Tibial nerve (tissue), 4 donors: Measurements from ENCODE around the gene HDAC2. TPM values are rescaled to one million over a fixed set of nuclear protein-coding genes. Genes with fewer than 3 reads are reported as not detected.
A peak's percentile ranks its signal among the peaks of the same experiment; 100 is the strongest.
"Not testable (repeated sequence)": the region's sequence is repeated elsewhere in the genome, so short reads cannot be mapped to it uniquely, and the experiment has no call there.

Experiments
- DNase-seq, 2 donors: peaks; one replicate each; pipeline ENCODE4 v3.0.0-alpha.2; 2019; ENCODE audit warnings: low spot score in 2 of 2
- H3K27ac ChIP-seq, 4 donors: fragments of 200-600 bp; sonication (generic) in 3 of 4; one replicate each; pipeline ENCODE4 v1.5.1; 2017 to 2019; ENCODE audit warnings: mild to moderate bottlenecking in 1 of 4
- H3K27me3 ChIP-seq, 2 donors: fragments of 200-600 bp; sonication (generic) in 1 of 2; one replicate each; pipeline versions ENCODE4 v1.5.1 to v1.6.0; 2017 to 2019
- H3K36me3 ChIP-seq, 3 donors: fragments of 200-600 bp; sonication (generic); one replicate each; pipeline ENCODE4 v1.5.1; 2018 to 2019
- H3K4me1 ChIP-seq, 4 donors: fragments of 200-600 bp; sonication (generic) in 3 of 4; one replicate each; pipeline ENCODE4 v1.5.1; 2017 to 2019
- H3K4me3 ChIP-seq, 4 donors: fragments of 200-600 bp; sonication (generic) in 3 of 4; one replicate each; pipeline ENCODE4 v1.5.1; 2017 to 2019; ENCODE audit warnings: mild to moderate bottlenecking in 1 of 4, moderate library complexity in 1 of 4
- H3K9me3 ChIP-seq, 4 donors: fragments of 200-600 bp; sonication (generic) in 3 of 4; one replicate each; pipeline ENCODE4 v1.5.1; 2017 to 2019
- CTCF ChIP-seq, 5 experiments: fragments of 200-600 bp in 3 of 5; fragments of 450-650 bp in 2 of 5; sonication (generic) in 3 of 5; IDR thresholded peaks; one replicate each; pipeline ENCODE4 v1.5.1; 2016 to 2019; ENCODE audit warnings: antibody characterized with exemption in 5 of 5, mild to moderate bottlenecking in 3 of 5, moderate library complexity in 2 of 5
- EP300 ChIP-seq, 2 donors: sonication (generic); formaldehyde crosslinking; IDR thresholded peaks; one replicate each; pipeline ENCODE4 v1.6.1; 2017; ENCODE audit warnings: antibody characterized with exemption in 2 of 2, mild to moderate bottlenecking in 1 of 2
- POLR2A ChIP-seq, 2 donors: fragments of 450-650 bp; IDR thresholded peaks; one replicate each; pipeline ENCODE4 v1.6.1; 2017; ENCODE audit warnings: antibody characterized with exemption in 2 of 2, mild to moderate bottlenecking in 2 of 2, moderate library complexity in 2 of 2
- WGBS, 2 donors: methylation state at CpG; one replicate each; pipeline ENCODE4 v1.1.5; 2018; 5-methylcytosine and 5-hydroxymethylcytosine counted together
- total RNA-seq, 4 donors: library from RNA; depleted of rRNA; stranded (reverse); fragments of >200 nt; gene quantifications; one replicate each; pipeline ENCODE4 v1.1.0, GENCODE V29; 2016

Gene HDAC2
- total RNA-seq, result 10 to 100 TPM; 39.9 to 60.2 (median 47.1) TPM

- DNase-seq, result peak; percentile 51 to 59
Measured at GRCh38 chr6:113970805-113971676, at the start of gene HDAC2. Gene HDAC2 (minus strand): TSS chr6:113971148. CDS start chr6:113970908, 240 bp downstream.

GRCh38 chr6:114020196-114020595 lies 49.2 kb upstream of the HDAC2 start:
- TF ChIP-seq CTCF (IDR thresholded peaks at IDR 0.05) (no peak), POLR2A (IDR thresholded peaks at IDR 0.05) (no peak), EP300 (IDR thresholded peaks at IDR 0.05) (no peak)

More at GRCh38 chr6:113970805-113971676, at the start of gene HDAC2:
- Histone ChIP-seq H3K27me3 (no peaks in the 10 kb centered on the region), H3K27ac (peak within 1 kb of the TSS; percentile 77 to 96 (median 89)), H3K4me3 (peak within 1 kb of the TSS; percentile 57 to 98 (median 78)), H3K36me3 (no peaks in the 10 kb centered on the region), H3K9me3 (no peaks in the 10 kb centered on the region), H3K4me1 (peaks cover 0 to 46% (median 20%) of the 10 kb centered on the region in 4 donors)
- TF ChIP-seq CTCF (IDR thresholded peaks at IDR 0.05), result peak in 2 of 5 experiments; percentile 31 to 60
- peak in 1 of 2 donors; percentile 45 for TF ChIP-seq POLR2A (IDR thresholded peaks at IDR 0.05)
- peak; percentile 56 to 90 for TF ChIP-seq EP300 (IDR thresholded peaks at IDR 0.05)
- WGBS, 2 donors, result 0 to 1% methylated on average over 58 to 60 of the region's 82 CpGs

DNA sequence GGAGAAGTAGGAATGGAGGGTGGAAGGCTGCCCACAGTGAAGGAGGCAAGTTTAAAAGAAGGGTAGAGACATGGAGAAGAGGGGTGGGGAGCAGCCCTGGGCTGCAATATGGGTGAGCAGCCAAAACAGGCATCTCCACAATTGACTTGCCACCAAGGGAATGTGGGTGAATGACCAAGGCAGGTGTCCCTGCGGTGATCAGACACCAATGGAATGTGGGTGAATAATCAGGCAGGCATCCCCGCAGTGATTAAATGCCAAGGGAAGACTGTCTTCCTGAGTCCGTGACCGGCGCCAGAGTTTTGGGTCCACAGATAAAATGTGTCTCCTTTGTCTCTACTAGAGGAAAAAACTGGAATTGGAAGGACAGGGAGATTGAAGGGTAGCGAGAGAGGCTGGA lies 46.2 kb upstream of the HDAC2 start:
- not testable (repeated sequence) for H3K27me3 ChIP-seq, H3K9me3 ChIP-seq, H3K27ac ChIP-seq, H3K4me3 ChIP-seq, DNase-seq, H3K36me3 ChIP-seq, H3K4me1 ChIP-seq
- 94 to 97% methylated on average over 6 of the region's 6 CpGs for WGBS, 2 donors

More at GRCh38 chr6:114020196-114020595, 49.2 kb upstream of the HDAC2 start:
- no peak overlapping the region for H3K27ac ChIP-seq
- no peaks in the 10 kb centered on the region for H3K36me3 ChIP-seq
- DNase-seq, result no peak
- no peaks in the 10 kb centered on the region for H3K4me1 ChIP-seq
- WGBS, 2 donors, result 92% methylated on average over 15 of the region's 15 CpGs
- H3K9me3 ChIP-seq, result no peaks in the 10 kb centered on the region
- H3K27me3 ChIP-seq, result no peaks in the 10 kb centered on the region
- no peak overlapping the region for H3K4me3 ChIP-seq

GRCh38 chr6:114014106-114014505 lies 43.2 kb upstream of the HDAC2 start:
- H3K27ac ChIP-seq, H3K36me3 ChIP-seq, H3K4me1 ChIP-seq, H3K4me3 ChIP-seq, DNase-seq, H3K9me3 ChIP-seq, H3K27me3 ChIP-seq: not testable (repeated sequence)
- 54 to 62% methylated on average over 2 of the region's 2 CpGs for WGBS, 2 donors

DNA sequence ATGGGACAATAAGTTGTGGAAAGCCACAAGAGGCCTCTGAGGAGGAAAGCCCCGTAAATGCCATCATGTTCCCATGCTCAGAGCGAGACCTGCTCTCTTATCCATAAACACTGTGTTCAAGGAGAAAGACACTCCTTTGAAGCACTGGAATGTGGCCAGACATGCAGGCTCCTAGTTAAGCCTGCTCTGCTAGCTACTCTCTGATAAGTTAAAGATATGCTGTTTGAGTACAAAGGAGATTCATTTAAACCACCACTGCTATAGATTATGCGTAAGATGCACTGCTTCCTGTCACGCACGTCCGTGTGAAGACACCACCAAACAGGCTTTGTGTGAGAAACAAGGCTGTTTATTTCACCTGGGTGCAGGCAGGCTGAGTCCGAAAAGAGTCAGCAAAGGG lies 40.5 kb upstream of the HDAC2 start:
- H3K27ac ChIP-seq, H3K9me3 ChIP-seq, DNase-seq, H3K27me3 ChIP-seq, H3K36me3 ChIP-seq, H3K4me3 ChIP-seq: not testable (repeated sequence)
- H3K4me1 ChIP-seq, result peaks cover 0 to 13% (median 5%) of the 10 kb centered on the region in 4 donors
- WGBS, 2 donors, result 61 to 71% methylated on average over 7 of the region's 7 CpGs

DNA sequence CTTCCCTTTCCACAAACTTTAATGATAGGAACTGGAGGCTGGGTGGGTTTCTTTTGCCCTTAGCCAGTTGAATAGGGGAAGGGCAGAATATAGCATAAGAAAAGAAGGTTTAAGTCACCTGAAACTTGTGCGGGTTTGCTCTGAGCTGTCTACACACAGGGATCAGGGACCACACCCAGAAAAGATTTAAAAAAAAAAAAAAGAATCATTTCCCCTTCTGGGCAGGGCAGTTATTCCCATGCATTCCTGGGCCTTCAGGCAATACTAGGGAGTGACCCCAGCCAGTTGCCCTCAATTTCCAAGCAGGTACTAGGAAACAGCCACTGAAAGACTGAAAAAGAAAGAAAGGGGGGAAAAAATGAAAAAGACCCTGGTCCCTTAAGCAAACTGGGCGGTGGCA lies 39.6 kb upstream of the HDAC2 start:
- Histone ChIP-seq H3K4me3 (no peak overlapping the region), H3K27ac (no peak overlapping the region), H3K36me3 (no peaks in the 10 kb centered on the region), H3K4me1 (peaks cover 0 to 13% (median 5%) of the 10 kb centered on the region in 4 donors), H3K27me3 (no peaks in the 10 kb centered on the region), H3K9me3 (no peaks in the 10 kb centered on the region)
- TF ChIP-seq POLR2A (IDR thresholded peaks at IDR 0.05), result no peak
- TF ChIP-seq EP300 (IDR thresholded peaks at IDR 0.05), result no peak
- TF ChIP-seq CTCF (IDR thresholded peaks at IDR 0.05), result no peak
- DNase-seq, result no peak
- 85 to 93% methylated on average over 2 of the region's 2 CpGs for WGBS, 2 donors
